Common myeloid progenitor, CD34-positive (primary cell): Measurements from ENCODE around the gene CSNK2A1.
"Not testable (repeated sequence)": the region's sequence is repeated elsewhere in the genome, so short reads cannot be mapped to it uniquely, and the experiment has no call there.

ENCODE experiments used
- CTCF ChIA-PET: fragments of 350-600 bp; sonication (Branson Sonifier 250); formaldehyde crosslinking; loops from one replicate; lab custom pipeline; 2021; ENCODE audit warnings: antibody characterized with exemption; lab: Charles Lee
- POLR2A ChIA-PET: fragments of 350-600 bp; sonication (Branson Sonifier 250); formaldehyde crosslinking; loops from one replicate; lab custom pipeline; 2021; ENCODE audit warnings: antibody characterized with exemption; lab: Charles Lee
- DNase-seq, 3 donors: peaks; one replicate each; pipeline versions ENCODE4 v3.0.0 to v3.0.0-alpha.2; 2013
- H3K27ac ChIP-seq, 2 experiments: 1 replicate in 1 of 2; 2 replicates in 1 of 2; pipeline ENCODE4 v1.7.0; 2013; ENCODE audit warnings: inconsistent platforms in 2 of 2, low read length in 2 of 2, mild to moderate bottlenecking in 2 of 2, low read depth in 1 of 2, moderate library complexity in 1 of 2; ENCODE audit not compliant: severe bottlenecking in 2 of 2, insufficient read depth in 1 of 2, poor library complexity in 1 of 2
- H3K27me3 ChIP-seq, 5 experiments: replicated peaks in 2 of 5; 1 replicate in 3 of 5; 2 replicates in 2 of 5; pipeline versions ENCODE4 v1.6.1 to v1.7.0; 2013; ENCODE audit warnings: low read length in 4 of 5, mild to moderate bottlenecking in 2 of 5, moderate library complexity in 2 of 5, inconsistent platforms in 1 of 5; ENCODE audit not compliant: insufficient read depth in 5 of 5, control insufficient read depth in 4 of 5
- H3K36me3 ChIP-seq, 4 experiments: 1 replicate in 2 of 4; 2 replicates in 2 of 4; pipeline versions ENCODE4 v1.6.1 to v1.7.0; 2013; ENCODE audit warnings: low read length in 3 of 4, control low read depth in 1 of 4, mild to moderate bottlenecking in 1 of 4; ENCODE audit not compliant: control insufficient read depth in 4 of 4, insufficient read depth in 4 of 4
- H3K4me1 ChIP-seq, 4 experiments: 1 replicate in 3 of 4; 2 replicates in 1 of 4; pipeline versions ENCODE4 v1.6.1 to v1.7.1; 2013; ENCODE audit warnings: low read length in 3 of 4, mild to moderate bottlenecking in 3 of 4, control low read depth in 1 of 4, inconsistent platforms in 1 of 4, moderate library complexity in 1 of 4; ENCODE audit not compliant: control insufficient read depth in 4 of 4, insufficient read depth in 4 of 4; ENCODE audit errors: control extremely low read depth in 1 of 4
- H3K4me3 ChIP-seq, 7 experiments: 1 replicate in 4 of 7; 2 replicates in 3 of 7; pipeline versions ENCODE4 v1.5.1 to v1.7.0; 2013; ENCODE audit warnings: mild to moderate bottlenecking in 7 of 7, low read length in 6 of 7, moderate library complexity in 6 of 7, inconsistent platforms in 2 of 7, low read depth in 2 of 7, control low read depth in 1 of 7; ENCODE audit not compliant: insufficient read depth in 4 of 7, control insufficient read depth in 1 of 7; ENCODE audit errors: extremely low read depth in 1 of 7
- H3K9me3 ChIP-seq, 5 experiments: 1 replicate in 4 of 5; 2 replicates in 1 of 5; pipeline versions ENCODE4 v1.6.1 to v1.7.1; 2013; ENCODE audit warnings: low read length in 4 of 5, mild to moderate bottlenecking in 2 of 5, inconsistent platforms in 1 of 5, low read depth in 1 of 5, moderate library complexity in 1 of 5; ENCODE audit not compliant: control insufficient read depth in 4 of 5, insufficient read depth in 2 of 5; ENCODE audit errors: control extremely low read depth in 1 of 5
- WGBS: methylation state at CpG from one replicate; pipeline ENCODE4 v1.1.5; 2013; ENCODE audit not compliant: insufficient coverage; 5-methylcytosine and 5-hydroxymethylcytosine counted together

The CSNK2A1 gene

DNA sequence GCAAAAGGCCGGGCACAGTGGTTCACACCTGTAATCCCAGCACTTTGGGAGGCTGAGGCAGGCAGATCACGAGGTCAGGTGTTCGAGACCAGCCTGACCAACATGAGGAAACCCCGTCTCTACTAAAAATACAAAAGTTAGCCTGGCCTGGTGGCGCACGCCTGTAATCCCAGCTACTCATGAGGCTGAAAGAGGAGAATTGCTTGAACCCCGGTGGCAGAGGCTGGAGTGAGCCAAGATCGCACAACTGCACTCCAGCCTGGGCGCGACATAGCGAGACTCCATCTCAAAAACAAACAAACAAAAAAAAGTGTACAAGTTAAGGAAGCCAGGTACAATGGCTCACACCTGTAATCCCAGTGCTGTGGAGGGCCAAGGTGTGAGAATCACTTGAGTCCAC is 91.6 kb downstream of the CSNK2A1 start:
- H3K27ac ChIP-seq, H3K4me3 ChIP-seq, DNase-seq, H3K27me3 ChIP-seq, H3K4me1 ChIP-seq, CTCF ChIA-PET, POLR2A ChIA-PET, H3K9me3 ChIP-seq: not testable (repeated sequence)
- H3K36me3 ChIP-seq, result peaks cover 0 to 12% (median 4%) of the 10 kb centered on the region in 4 experiments
- WGBS, result 96% methylated on average over 7 of the region's 11 CpGs

DNA sequence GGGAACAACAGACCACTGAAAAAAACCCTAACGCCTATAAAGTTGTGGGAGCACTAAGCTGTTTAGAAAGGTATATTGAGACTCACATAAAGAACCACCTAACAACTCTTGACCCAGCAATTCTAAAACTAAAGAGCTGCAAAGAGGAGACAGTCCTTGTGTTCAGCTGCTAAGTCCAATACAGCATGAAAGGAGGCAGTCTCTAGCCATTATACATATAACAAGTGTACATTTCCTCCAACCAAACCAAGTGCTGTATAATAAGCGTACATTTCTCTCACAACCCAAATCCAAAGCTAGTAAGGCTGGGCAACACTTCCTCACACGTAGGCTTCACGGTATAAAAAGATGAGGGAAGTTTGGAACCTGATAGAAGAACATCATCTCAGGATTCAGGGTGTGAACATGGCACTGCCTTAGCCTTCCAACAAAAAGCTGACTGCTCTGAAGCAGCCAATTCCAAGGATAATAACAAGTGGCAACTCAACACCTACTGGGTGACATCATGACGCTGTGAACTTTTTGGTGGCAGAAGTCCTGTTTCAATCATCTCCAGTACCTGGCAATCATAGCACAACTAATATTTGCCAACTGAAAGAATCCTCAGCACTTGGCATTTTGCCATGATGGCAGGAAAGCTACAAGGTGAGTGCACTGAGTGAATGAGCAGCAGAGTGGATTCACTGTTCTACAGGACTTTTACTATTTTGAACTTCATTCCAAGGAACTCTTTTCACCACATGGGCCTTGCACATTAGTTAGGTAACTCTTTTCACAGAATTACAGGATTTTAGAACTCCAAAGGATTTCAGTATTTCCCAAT is 97.9 kb downstream of the CSNK2A1 start:
- POLR2A ChIA-PET, result no interaction called here

DNA sequence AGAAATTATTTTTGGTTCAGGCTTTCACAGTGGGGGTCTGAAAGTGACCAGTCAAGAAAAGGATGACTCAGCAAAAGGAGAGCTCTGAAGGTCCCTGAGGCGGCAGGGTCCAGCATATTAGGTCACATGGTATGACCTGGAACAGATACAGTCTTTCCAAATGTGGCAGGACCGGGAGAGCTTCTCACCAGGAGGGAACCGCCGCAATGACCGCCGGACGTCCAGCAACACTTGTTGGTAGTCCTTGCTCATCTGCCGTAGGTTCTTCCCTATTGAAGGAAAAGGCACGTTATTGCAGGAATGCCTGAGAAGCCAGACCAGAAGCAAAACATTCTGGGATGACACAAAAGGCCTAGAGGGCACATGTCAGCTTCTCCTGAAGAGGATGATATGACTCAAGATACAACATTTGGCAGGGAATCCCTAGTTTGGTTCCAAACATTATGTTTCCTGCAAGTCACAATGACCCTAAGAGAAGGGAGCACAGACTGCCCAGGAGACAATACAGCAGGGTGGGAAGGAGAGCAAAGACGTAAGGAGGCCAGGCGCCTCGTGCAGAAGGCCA is 98.6 kb downstream of the CSNK2A1 start:
- Histone ChIP-seq H3K4me3 (no peak overlapping the region), H3K4me1 (peaks cover 0 to 4% (median 2%) of the 10 kb centered on the region in 4 experiments), H3K36me3 (peaks cover 27 to 67% (median 50%) of the 10 kb centered on the region in 4 experiments), H3K27me3 (no peaks in the 10 kb centered on the region), H3K9me3 (no peaks in the 10 kb centered on the region), H3K27ac (no peak overlapping the region)
- no peak for DNase-seq
- ChIA-PET POLR2A (no interaction called here), CTCF (interaction anchor here (0.7 to 1.6 kb wide), 4 partner anchors 10 to 33 kb away, joined by 3 to 4 read pairs (median 4); no protein-coding TSS in a partner anchor)
- 94% methylated on average over 12 of the region's 12 CpGs for WGBS

More for the DNA sequence above, 97.9 kb downstream of the CSNK2A1 start:
- 94% methylated on average over 3 of the region's 5 CpGs for WGBS
- Histone ChIP-seq H3K4me3 (no peak overlapping the region), H3K4me1 (no peaks in the 10 kb centered on the region), H3K27me3 (no peaks in the 10 kb centered on the region), H3K9me3 (no peaks in the 10 kb centered on the region), H3K36me3 (peaks cover 21 to 59% (median 44%) of the 10 kb centered on the region in 4 experiments), H3K27ac (no peak overlapping the region)
- no peak for DNase-seq
- CTCF ChIA-PET, result interaction anchor here (0.9 to 1.6 kb wide), 5 partner anchors 9 to 33 kb away, joined by 3 to 4 read pairs (median 3); no protein-coding TSS in a partner anchor

DNA sequence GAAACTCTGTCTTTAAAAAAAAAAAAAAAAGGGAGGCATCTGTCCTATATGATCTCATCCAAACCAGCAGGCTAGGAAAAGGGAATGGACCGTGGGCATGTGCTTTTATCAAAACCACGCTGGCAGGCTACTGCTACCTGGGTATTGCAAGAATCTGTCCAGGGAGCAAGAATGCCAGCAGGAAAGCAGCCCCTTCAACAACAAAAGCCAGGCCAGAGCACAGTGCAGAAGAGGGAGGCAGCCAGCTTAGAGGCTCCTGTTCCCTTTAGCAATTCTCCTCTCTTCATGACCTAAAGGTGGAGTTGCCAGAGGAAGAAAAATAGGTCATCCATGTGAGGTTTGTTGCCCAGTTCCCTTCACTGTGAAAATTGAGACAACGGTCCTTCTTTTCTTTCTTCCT is 99.5 kb downstream of the CSNK2A1 start:
- ChIA-PET CTCF (interaction anchor here (1.2 to 1.6 kb wide), 2 partner anchors 11 to 12 kb away, joined by 4 read pairs; no protein-coding TSS in a partner anchor), POLR2A (no interaction called here)
- WGBS, result 100% methylated on average over 2 of the region's 3 CpGs
- no peak overlapping the region for H3K4me3 ChIP-seq
- H3K9me3 ChIP-seq, result no peaks in the 10 kb centered on the region
- peaks cover 27 to 74% (median 50%) of the 10 kb centered on the region in 4 experiments for H3K36me3 ChIP-seq
- no peaks in the 10 kb centered on the region for H3K27me3 ChIP-seq
- no peak overlapping the region for H3K27ac ChIP-seq
- peaks cover 7 to 13% (median 10%) of the 10 kb centered on the region in 4 experiments for H3K4me1 ChIP-seq
- DNase-seq, result no peak

DNA sequence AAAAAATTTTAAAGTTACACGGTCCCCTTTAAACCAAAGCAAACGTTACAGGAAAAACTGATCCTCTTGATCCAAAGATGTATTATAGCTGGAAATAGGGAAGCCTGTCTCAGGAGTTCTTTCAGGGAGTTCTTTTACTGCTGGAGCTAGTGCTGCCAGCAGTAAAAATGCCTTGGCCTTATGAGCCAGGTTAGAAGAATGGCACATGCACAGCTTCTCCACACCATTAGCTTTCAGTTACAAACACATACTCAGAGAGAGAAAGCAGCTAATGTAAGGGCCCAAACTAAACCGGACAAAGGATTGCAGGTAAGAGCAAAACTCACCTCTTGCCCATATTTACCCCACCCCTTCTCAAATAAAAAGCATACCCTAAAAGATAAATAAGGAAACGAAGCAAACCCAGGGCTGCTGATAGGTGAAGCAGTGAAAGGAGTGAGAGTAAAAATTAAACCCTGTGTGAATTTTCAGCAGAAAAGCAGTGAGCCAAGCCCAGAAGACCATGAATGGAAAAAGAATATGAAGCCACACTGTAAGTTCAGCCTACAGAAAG is 100.3 kb downstream of the CSNK2A1 start:
- Histone ChIP-seq H3K27me3 (no peaks in the 10 kb centered on the region), H3K4me1 (peaks cover 8 to 21% (median 17%) of the 10 kb centered on the region in 4 experiments), H3K9me3 (no peaks in the 10 kb centered on the region), H3K27ac (no peak overlapping the region), H3K4me3 (no peak overlapping the region), H3K36me3 (peaks cover 27 to 79% (median 50%) of the 10 kb centered on the region in 4 experiments)
- 100% methylated on average over 1 of the region's 4 CpGs for WGBS
- POLR2A ChIA-PET, result interaction anchor here (0.6 kb wide), 1 partner anchor 16 kb away, joined by 4 read pairs; no protein-coding TSS in a partner anchor
- CTCF ChIA-PET, result interaction anchor here (1.2 to 2.3 kb wide), 2 partner anchors 12 to 13 kb away, joined by 4 to 8 read pairs; no protein-coding TSS in a partner anchor
- DNase-seq, result no peak

DNA sequence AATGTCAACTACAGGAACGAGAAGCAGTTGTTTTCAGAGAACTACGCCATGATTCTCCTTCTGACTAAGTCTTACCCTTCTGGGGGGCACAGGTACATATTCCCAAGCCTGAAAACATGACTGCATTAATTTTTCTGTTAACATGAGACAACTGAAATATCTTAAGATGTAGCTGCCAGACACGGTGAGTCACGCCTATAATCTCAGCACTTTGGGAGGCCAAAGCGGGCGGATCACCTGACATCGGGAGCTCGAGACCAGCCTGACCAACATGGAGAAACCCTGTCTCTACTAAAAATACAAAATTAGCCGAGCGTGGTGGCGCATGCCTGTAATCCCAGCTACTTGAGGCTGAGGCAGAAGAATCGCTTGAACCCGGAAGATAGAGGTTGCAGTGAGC is 103.0 kb downstream of the CSNK2A1 start:
- Histone ChIP-seq H3K36me3 (peaks cover 32 to 81% (median 56%) of the 10 kb centered on the region in 4 experiments), H3K9me3 (no peaks in the 10 kb centered on the region), H3K27ac (no peak overlapping the region), H3K4me3 (no peak overlapping the region), H3K4me1 (peaks cover 14 to 37% (median 31%) of the 10 kb centered on the region in 4 experiments), H3K27me3 (no peaks in the 10 kb centered on the region)
- WGBS, result 97% methylated on average over 13 of the region's 13 CpGs
- ChIA-PET POLR2A (no interaction called here), CTCF (no interaction called here)
- DNase-seq, result no peak
